GM18907 (cell line): ENCODE measurements around the gene SYF2.
A peak's percentile ranks its signal among the peaks of the same experiment; 100 is the strongest.
"Not testable (repeated sequence)": the region's sequence is repeated elsewhere in the genome, so short reads cannot be mapped to it uniquely, and the experiment has no call there.

Experiments
- ATAC-seq: cut with Tn5 transposase; IDR thresholded peaks from one replicate; pipeline ENCODE4 v1.9.1; 2021; ENCODE audit warnings: mild to moderate bottlenecking, moderate library complexity; ENCODE audit not compliant: unreplicated experiment

Gene SYF2

DNA sequence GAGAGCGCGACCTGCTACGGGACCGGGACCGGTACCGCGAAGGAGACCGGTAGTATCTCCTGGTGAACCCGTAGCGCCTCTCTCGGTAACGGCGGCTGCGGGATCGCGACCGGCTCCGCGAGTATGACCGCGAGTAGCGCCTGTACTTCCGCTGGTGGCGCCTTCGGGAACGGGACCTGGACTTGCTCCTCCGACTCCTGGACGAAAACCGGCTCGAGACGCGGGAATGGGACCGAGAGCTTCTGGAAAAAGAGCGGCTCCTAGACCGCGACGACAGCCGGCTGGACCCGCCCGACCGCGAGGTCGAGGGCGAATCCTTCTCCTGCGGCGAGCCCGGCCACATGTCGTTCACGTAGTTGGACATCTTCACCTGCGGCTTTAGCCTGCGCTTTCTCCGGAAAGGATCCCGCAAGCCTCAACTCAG, 14.3 kb upstream of the SYF2 start:
- peak; percentile 20 for ATAC-seq

- ATAC-seq = no peak
These were observed 13.7 kb upstream of the SYF2 start for GRCh38 chr1:25245809-25246599.

DNA sequence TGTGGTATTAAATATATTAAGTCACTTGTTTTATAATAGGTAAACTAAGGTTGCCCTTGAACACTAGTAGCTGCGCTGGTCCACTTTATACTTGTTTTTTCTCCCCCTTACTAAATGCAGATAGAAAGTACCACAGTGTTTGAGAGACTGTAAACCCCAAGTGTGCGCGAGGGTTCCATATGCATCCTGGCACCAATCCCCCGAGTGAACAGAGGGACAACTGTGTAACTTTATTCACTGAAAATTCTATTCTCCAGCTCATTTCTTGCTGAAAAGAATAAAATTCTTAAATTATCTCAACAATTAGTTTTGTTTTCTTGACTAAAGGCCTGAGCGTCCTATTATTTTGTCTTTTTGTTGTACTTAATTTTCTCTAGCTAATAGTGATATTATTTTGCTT, 13.1 kb upstream of the SYF2 start:
- no peak for ATAC-seq

DNA sequence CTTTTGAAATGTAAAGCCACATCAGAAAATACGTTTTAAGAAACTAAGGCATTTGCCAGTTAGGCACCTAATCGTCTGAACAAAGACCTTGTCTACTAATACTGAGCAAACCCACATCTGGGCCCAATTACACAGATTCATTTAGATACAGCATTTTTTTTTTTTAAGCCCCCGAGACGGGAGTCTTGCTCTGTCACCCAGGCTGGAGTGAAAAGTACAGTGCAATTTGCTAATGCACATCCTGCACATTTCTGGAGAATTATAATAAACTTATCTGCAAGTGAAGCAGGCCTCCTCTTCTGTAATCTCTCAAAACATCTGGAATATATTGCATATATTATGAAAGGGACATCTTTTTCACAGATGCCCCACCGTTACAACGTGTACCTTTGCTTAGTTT, 11.6 kb upstream of the SYF2 start:
- no peak for ATAC-seq

- peak; percentile 75 for ATAC-seq
These were observed 7.6 kb upstream of the SYF2 start for GRCh38 chr1:25239681-25240541.

DNA sequence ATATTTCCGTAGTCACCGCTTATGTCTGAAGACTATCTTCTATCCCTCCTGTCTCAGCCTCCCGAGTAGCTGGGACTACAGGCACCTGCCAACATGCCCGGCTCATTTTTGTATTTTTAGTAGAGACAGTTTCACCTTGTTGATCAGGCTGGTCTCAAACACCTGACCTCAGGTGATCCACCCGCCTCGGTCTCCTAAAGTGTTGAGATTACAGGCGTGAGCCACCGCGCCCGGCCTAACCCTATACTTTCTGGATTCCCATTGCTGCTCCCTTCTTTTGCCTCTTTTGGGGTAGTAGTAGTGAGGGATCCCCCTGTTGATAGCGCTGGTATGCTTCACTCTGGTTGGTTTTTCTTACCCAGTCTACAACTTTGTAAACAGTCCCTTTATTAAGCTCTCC, 5.7 kb upstream of the SYF2 start:
- no peak for ATAC-seq

GRCh38 chr1:25236261-25236660, 4.0 kb upstream of the SYF2 start:
- ATAC-seq = not testable (repeated sequence)

GRCh38 chr1:25235411-25235810, 3.1 kb upstream of the SYF2 start:
- ATAC-seq = not testable (repeated sequence)

DNA sequence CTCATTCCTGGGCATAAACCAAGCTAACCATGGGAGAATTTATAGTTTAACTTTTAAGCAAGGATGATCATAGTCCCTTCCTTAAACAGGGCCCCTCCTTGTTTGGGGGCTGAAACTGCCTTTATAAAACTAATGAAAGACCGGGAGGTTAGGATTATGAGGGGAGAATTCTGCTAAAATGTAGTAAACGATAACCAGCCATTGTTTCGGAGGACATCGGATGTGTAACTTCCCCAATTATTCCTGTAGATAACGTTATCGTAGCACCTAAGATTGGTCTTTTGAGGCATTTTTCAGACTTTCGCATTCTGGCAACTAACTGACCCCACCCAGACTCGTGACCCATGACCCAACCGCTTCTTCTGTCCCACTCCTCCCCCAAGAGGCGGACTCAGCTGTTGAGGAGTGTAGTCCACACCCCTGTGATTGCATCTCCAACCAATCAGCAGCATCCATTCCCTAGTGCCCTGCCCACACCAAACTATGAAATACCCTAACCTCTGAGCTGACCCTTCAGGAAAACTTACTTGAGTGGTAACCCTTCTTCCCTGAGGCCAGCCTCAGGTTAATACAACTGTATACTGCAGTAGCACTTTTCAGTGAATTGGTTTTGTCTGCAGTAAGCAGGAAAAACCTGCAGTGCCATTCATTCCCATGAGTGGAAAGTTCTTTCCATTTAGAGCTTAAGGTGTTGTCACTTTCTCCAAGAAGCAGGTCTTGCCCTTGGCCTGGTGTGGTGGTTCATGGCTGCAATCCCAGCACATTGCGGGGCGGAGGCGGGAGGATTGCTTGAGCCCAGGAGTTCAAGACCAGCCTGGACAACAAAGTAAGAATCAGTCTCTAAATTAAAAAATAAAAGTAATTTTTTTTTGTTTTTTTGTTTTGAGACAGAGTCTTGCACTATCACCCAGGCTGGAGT, 823 bp upstream of the SYF2 start:
- peak; percentile 72 for ATAC-seq

DNA sequence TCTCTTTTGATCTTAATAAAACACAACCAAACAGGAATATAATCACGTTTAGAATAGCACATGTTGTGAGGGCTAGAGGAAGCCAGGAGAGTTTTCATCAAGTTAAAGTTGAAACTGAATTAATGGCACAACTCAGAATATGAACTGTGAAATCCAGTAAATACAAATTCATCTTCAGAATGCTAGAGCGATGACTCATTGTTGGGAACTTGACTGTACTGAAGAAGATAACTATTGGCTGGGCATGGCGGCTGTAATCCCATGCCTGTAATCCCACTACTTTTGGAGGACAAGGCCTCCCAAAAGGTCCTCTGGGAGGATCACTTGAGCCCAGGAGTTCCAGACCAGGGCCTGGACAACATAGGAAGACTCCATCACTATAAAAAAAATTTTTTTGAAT, 8.8 kb downstream of the SYF2 start:
- no peak for ATAC-seq

GRCh38 chr1:25222606-25223005, 9.7 kb downstream of the SYF2 start:
- ATAC-seq = no peak

DNA sequence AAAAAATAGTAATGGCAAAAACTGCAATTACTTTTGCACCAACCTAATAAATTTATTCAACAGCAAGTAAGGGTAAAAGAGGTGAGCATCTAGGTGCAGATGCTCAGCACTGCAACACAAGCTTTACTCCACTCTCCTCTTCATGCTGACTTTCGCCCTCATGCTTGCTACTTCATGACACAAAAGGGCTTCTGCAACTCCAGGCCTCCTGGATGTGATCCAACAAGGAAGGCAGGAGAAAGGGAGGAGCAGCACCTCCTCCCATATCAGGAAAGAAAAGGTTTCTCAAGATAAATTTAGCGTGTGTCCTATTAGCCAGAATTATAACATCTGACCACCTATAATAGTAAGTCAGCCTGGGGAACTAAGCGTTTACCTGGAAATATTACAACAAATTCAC, 11.6 kb downstream of the SYF2 start:
- no peak for ATAC-seq

- ATAC-seq = no peak
These were observed 12.5 kb downstream of the SYF2 start for GRCh38 chr1:25219661-25220251.

DNA sequence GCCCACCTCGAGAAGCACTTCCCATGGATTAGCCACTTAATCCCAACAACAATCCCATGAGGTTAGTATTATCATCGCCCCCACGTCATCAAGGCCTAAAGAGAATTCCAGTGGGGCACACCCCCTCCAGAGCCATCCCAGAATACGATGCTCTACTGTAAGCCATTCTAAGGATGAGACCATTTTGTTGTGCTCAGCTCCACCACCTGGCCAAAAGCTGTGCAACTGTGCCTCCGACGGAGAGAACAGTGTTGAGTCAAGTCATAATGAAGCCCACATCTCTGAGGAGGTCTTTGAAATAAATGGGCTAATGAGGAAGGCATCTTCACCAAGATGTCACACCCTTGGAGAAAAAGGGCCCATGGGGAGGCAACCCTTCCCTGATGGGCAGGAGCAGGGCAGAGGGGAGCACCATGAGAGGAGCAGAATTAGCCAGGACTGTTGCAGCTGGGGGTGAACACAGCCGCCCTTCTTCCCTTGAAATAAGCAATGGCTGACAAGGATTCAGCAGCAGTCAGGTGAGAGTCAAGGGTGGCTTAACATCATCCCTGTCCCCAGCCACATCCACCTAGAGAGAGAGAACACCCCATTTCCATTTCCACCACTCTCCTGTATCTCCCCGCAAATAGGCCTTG, 14.6 kb downstream of the SYF2 start:
- ATAC-seq = no peak

GRCh38 chr1:25217015-25217414, 15.3 kb downstream of the SYF2 start:
- no peak for ATAC-seq

DNA sequence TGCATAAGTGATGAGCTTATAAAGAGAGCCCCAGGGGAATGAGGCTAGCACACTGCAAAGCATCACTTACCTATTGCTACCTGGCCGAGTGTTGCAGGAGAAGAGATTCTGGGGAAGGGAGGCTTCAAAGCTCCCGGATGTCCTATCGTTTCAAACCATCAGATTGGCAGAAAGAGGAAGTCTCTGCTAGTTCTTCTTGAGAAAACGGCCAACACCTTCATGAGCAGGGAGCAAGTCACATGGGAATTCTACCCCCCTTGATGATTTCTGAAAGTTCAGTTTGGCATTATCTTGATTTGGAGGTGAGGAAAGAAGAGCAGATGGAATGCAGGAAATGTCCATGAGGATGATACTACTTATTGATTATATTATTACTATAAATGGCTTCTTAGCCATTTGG, 16.2 kb downstream of the SYF2 start:
- no peak for ATAC-seq

DNA sequence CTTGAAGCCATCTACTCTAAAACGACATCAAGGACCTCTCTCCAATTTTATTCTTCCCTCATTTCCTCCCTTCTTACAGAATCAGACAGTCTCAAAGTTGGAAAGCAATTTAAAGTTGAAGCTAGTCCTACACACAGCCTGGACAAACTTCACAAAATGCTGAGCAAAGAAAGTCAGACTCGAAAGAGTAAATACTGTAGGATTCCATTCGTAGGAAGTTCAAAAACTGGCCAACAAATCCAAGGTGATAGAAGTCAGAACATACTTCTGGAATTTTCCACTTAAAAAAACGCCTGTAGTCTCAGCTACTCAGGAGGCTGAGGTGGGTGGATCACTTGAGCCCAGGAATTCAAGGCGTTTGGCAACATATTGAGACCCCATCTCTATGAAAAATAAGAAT, 19.6 kb downstream of the SYF2 start:
- ATAC-seq = no peak

DNA sequence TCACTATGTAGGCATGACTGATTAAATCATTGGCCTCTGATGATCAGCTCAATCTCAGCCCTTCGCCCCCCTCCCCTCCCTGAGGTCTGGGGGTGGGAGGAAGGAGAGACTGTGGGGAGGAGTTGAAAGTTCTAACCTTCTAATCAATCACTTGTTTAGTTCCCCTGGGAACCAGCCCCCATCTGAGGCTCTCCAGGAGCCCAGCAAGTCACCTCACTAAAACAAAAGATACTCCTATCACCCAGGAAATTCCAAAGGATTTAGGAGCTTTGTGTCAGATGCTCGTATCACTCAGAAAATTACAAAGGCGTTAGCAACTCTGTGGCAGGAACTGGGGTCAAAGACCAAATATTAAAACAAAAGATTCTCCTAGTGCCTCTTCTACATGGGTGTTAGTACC, 21.6 kb downstream of the SYF2 start:
- no peak for ATAC-seq

GRCh38 chr1:25209516-25209915, 22.8 kb downstream of the SYF2 start:
- ATAC-seq = no peak

GRCh38 chr1:25208561-25209222, 23.6 kb downstream of the SYF2 start:
- no peak for ATAC-seq
